ENCODE results near the gene SENP5.
"Not testable (repeated sequence)": the region's sequence is repeated elsewhere in the genome, so short reads cannot be mapped to it uniquely, and the experiment has no call there.

Gene SENP5
- 41.4 to 93.0 (median 76.4) reads per million in 17 experiments for total RNA-seq

- DNase-seq: peak; percentile 96 to 98 (median 97)
Observed at GRCh38 chr3:196867507-196868296, at the start of gene SENP5. SENP5 (plus strand) TSS chr3:196867920; CDS start chr3:196885182, 17,262 bp downstream.

- DNase-seq: no peak
Observed at GRCh38 chr3:196821806-196822355, 45.8 kb upstream of the SENP5 start.

- DNase-seq: not testable (repeated sequence)
Observed at GRCh38 chr3:196829651-196830050, 38.1 kb upstream of the SENP5 start.

GRCh38 chr3:196835086-196835485, 32.6 kb upstream of the SENP5 start:
- peak in 2 of 4 experiments; percentile 19 to 22 for DNase-seq

GRCh38 chr3:196836626-196837025, 31.1 kb upstream of the SENP5 start:
- DNase-seq: not testable (repeated sequence)

- peak; percentile 79 to 88 (median 84) for DNase-seq
Observed at GRCh38 chr3:196837819-196838420, 29.8 kb upstream of the SENP5 start.

GRCh38 chr3:196839351-196839750, 28.4 kb upstream of the SENP5 start:
- DNase-seq: not testable (repeated sequence)

- no peak for DNase-seq
Observed at GRCh38 chr3:196842567-196843434, 24.9 kb upstream of the SENP5 start.

GRCh38 chr3:196843435-196844110, 24.1 kb upstream of the SENP5 start:
- DNase-seq: no peak

GRCh38 chr3:196844235-196845219, 23.2 kb upstream of the SENP5 start:
- not testable (repeated sequence) for DNase-seq

GRCh38 chr3:196848375-196848774, 19.3 kb upstream of the SENP5 start:
- not testable (repeated sequence) for DNase-seq

GRCh38 chr3:196849180-196849741, 18.5 kb upstream of the SENP5 start:
- no peak for DNase-seq

- DNase-seq: not testable (repeated sequence)
Observed at GRCh38 chr3:196863000-196863399, 4.7 kb upstream of the SENP5 start.

GRCh38 chr3:196867155-196867506, 589 bp upstream of the SENP5 start:
- DNase-seq: no peak

- peak; percentile 34 to 63 (median 44) for DNase-seq
Observed at GRCh38 chr3:196868297-196868661, 559 bp downstream of the SENP5 start.

GRCh38 chr3:196872316-196872715, 4.6 kb downstream of the SENP5 start:
- DNase-seq: no peak

- DNase-seq: not testable (repeated sequence)
Observed at GRCh38 chr3:196874511-196875094, 6.9 kb downstream of the SENP5 start.

- DNase-seq: no peak
Observed at GRCh38 chr3:196875258-196875657, 7.5 kb downstream of the SENP5 start.

- no peak for DNase-seq
Observed at GRCh38 chr3:196883361-196883760, 15.6 kb downstream of the SENP5 start.

GRCh38 chr3:196886144-196886543, 18.4 kb downstream of the SENP5 start:
- DNase-seq: peak; percentile 9 to 36 (median 25)

Data from suppressor macrophage (primary cell).